ENCODE data around the gene ZBTB21.

DNA sequence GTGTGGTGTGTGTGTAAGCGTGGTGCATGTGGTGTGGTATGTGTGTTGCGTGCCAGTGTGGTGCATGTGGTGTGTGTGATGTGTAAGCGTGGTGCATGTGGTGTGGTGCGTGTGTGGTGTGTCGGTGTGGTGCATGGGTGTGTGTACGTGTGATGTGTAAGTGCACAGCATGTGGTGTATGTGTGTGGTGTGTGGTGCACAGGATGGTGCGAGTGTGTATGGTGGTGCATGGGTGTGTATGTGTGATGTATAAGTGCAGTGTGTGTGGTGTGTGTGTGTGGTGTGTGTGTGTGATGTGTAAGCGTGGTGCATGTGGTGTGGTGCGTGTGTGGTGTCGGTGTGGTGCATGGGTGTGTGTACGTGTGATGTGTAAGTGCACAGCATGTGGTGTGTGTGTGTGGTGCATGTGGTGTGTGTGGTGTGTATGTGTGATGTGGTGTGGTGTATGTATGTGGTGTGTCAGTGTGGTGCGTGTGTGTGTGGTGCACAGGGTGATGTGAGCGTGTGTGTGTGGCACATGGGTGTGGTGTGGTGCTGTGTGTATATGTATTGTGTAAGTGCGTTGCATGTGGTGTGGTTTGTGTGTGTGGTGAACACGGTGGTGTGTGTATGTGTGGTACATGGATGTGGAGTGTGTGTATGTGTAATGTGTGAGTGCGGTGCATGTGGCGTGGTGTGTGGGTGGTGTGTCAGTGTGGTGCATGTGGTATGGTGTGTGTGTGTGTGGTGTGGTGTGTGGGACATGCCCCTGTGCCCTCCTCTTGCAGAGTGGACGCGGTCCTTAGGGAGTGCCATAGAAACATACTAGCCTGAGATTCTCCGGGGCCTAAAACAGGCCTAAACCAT, 55.3 kb downstream of the ZBTB21 start:
- TF ChIP-seq TAF1 (IDR thresholded peaks at IDR 0.05; ENCODE audit: borderline replicate concordance, insufficient read depth, low read length) (no peak), POLR2AphosphoS5 (IDR thresholded peaks at IDR 0.05; ENCODE audit: low read depth, low read length) (no peak), SIN3A (IDR thresholded peaks at IDR 0.05; ENCODE audit: borderline replicate concordance, insufficient read depth, low read length) (no peak), FOXP2 (optimal IDR thresholded peaks at IDR 0.05; ENCODE audit: borderline replicate concordance, extremely low read depth, extremely low read length, insufficient read depth) (no peak)
- TF ChIP-seq, protein P1, sequence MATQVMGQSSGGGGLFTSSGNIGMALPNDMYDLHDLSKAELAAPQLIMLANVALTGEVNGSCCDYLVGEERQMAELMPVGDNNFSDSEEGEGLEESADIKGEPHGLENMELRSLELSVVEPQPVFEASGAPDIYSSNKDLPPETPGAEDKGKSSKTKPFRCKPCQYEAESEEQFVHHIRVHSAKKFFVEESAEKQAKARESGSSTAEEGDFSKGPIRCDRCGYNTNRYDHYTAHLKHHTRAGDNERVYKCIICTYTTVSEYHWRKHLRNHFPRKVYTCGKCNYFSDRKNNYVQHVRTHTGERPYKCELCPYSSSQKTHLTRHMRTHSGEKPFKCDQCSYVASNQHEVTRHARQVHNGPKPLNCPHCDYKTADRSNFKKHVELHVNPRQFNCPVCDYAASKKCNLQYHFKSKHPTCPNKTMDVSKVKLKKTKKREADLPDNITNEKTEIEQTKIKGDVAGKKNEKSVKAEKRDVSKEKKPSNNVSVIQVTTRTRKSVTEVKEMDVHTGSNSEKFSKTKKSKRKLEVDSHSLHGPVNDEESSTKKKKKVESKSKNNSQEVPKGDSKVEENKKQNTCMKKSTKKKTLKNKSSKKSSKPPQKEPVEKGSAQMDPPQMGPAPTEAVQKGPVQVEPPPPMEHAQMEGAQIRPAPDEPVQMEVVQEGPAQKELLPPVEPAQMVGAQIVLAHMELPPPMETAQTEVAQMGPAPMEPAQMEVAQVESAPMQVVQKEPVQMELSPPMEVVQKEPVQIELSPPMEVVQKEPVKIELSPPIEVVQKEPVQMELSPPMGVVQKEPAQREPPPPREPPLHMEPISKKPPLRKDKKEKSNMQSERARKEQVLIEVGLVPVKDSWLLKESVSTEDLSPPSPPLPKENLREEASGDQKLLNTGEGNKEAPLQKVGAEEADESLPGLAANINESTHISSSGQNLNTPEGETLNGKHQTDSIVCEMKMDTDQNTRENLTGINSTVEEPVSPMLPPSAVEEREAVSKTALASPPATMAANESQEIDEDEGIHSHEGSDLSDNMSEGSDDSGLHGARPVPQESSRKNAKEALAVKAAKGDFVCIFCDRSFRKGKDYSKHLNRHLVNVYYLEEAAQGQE (IDR thresholded peaks at IDR 0.05; ENCODE audit: insufficient read depth in 1 of 2, low read depth in 2 of 2, low read length in 2 of 2) = no peak

Data from PFSK-1 (cell line).